ENCODE measurements around the gene MAGEA8.
"Not testable (repeated sequence)": the region's sequence is repeated elsewhere in the genome, so short reads cannot be mapped to it uniquely, and the experiment has no call there.

DNA sequence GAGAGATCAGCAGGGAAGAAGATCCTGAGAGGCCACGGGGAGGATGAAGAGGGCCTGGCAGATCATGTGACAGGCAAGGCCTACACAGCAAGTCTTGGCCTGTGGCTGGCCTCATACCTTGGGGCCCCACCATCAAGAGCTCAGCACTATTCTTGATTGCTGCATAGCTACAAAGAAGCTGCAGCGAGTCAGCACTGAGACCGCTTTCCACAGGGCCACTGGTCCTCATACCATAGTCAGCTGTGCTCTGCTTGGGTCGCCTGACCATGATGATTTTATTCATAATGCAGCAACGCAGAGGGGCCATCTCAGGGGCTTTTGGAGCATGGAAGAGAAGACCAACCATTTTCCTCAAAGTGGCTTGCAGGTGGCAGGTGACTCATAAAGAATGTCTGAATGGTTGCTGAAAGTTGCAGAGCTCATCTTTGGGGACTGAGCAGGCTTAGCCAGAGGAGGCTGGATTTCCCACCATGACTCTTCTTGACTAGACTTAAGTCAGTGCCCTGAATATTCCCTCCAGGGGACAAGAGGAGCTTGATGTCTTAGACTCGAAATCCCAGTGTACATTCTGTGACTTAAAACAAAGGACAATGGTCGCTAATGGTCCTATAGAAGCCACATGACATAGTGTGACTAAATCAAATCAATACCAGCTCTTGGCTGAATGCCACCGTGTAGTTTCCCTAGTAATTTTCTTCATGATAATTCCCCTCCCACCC is 46.4 kb downstream of the MAGEA8 start:
- TF ChIP-seq, protein P1, sequence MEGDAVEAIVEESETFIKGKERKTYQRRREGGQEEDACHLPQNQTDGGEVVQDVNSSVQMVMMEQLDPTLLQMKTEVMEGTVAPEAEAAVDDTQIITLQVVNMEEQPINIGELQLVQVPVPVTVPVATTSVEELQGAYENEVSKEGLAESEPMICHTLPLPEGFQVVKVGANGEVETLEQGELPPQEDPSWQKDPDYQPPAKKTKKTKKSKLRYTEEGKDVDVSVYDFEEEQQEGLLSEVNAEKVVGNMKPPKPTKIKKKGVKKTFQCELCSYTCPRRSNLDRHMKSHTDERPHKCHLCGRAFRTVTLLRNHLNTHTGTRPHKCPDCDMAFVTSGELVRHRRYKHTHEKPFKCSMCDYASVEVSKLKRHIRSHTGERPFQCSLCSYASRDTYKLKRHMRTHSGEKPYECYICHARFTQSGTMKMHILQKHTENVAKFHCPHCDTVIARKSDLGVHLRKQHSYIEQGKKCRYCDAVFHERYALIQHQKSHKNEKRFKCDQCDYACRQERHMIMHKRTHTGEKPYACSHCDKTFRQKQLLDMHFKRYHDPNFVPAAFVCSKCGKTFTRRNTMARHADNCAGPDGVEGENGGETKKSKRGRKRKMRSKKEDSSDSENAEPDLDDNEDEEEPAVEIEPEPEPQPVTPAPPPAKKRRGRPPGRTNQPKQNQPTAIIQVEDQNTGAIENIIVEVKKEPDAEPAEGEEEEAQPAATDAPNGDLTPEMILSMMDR (conservative IDR thresholded peaks at IDR 0.05): not testable (repeated sequence)
- TF ChIP-seq ZFX (IDR thresholded peaks at IDR 0.05): not testable (repeated sequence)

All from C4-2B (cell line).